Cardiac septum (tissue), 1 donor: ENCODE results near the gene PLAAT5. TPM values are rescaled to one million over a fixed set of nuclear protein-coding genes. Genes with fewer than 3 reads are reported as not detected.
"Not testable (repeated sequence)": the region's sequence is repeated elsewhere in the genome, so short reads cannot be mapped to it uniquely, and the experiment has no call there.

Experiments used
- DNase-seq: peaks from one replicate; pipeline ENCODE4 v3.0.0-alpha.2; 2020; ENCODE audit warnings: low spot score
- intact Hi-C: fragments of 100-400 bp; cut with DNase I; formaldehyde crosslinking; loops from one replicate; pipeline ENCODE4 v1.14.0; 2022
- long read RNA-seq: library from polyadenylated mRNA; unstranded; transcript quantifications from one replicate; pipeline ENCODE4 v2.0.0, GENCODE V29; 2021
- total RNA-seq: library from RNA; stranded (reverse); fragmentation: NEBNext Ultra II Directional; extraction: Animal tissue kit (Norgen Biotek cat#: 25700); gene quantifications from one replicate; pipeline ENCODE4 v1.2.1, GENCODE V29; 2021
- donor health status: DM: no; HTN: no; CAD: no.

The PLAAT5 gene
- 0.32 TPM for total RNA-seq
- long read RNA-seq, partial matches to known transcripts, result 0 of 1 reads
- long read RNA-seq, other reads (novel, unspliced or antisense), result 1 of 1 reads

- intact Hi-C loops, result loop anchor here (5.0 kb wide), 1 partner anchor 122 kb away; the partner anchor contains the start of gene PLAAT3
- peak; percentile 75 for DNase-seq
Observed at GRCh38 chr11:63490551-63491239, at the start of gene PLAAT5. Gene PLAAT5 (minus strand): TSS chr11:63491167. CDS start chr11:63491034, 133 bp downstream.

- intact Hi-C loops, result loop anchor here (2.0 kb wide), 1 partner anchor 77 kb away; the partner anchor contains the start of gene PLAAT3
- DNase-seq, result peak; percentile 81
Observed at GRCh38 chr11:63537293-63538101, 46.5 kb upstream of the PLAAT5 start.

GRCh38 chr11:63536669-63537292 is 45.8 kb upstream of the PLAAT5 start, which contains the start of gene PLAAT4:
Gene PLAAT4 (plus strand): TSS chr11:63536808. CDS start chr11:63536869, 61 bp downstream.
- DNase-seq, result no peak
- intact Hi-C loops, result loop anchor here (2.0 kb wide), 1 partner anchor 78 kb away; the partner anchor contains the start of gene PLAAT3

- intact Hi-C loops, result loop anchor here (2.0 kb wide), 1 partner anchor 79 kb away; the partner anchor contains the start of gene PLAAT3
Observed at GRCh38 chr11:63535734-63536133, 44.8 kb upstream of the PLAAT5 start.

GRCh38 chr11:63534895-63535461 is 44.0 kb upstream of the PLAAT5 start:
- intact Hi-C loops, result no loop called here
- no peak for DNase-seq

More at GRCh38 chr11:63535734-63536133, 44.8 kb upstream of the PLAAT5 start:
- DNase-seq, result no peak

GRCh38 chr11:63534076-63534475 is 43.1 kb upstream of the PLAAT5 start:
- no peak for DNase-seq
- intact Hi-C loops, result no loop called here

GRCh38 chr11:63532799-63533475 is 42.0 kb upstream of the PLAAT5 start:
- intact Hi-C loops, result no loop called here

GRCh38 chr11:63532117-63532516 is 41.1 kb upstream of the PLAAT5 start:
- DNase-seq, result no peak
- intact Hi-C loops, result no loop called here

More at GRCh38 chr11:63532799-63533475, 42.0 kb upstream of the PLAAT5 start:
- DNase-seq, result no peak

GRCh38 chr11:63531074-63531792 is 40.3 kb upstream of the PLAAT5 start:
- DNase-seq, intact Hi-C loops: not testable (repeated sequence)

- no peak for DNase-seq
- intact Hi-C loops, result no loop called here
Observed at GRCh38 chr11:63530021-63530420, 39.1 kb upstream of the PLAAT5 start.

GRCh38 chr11:63529373-63529772 is 38.4 kb upstream of the PLAAT5 start:
- DNase-seq, intact Hi-C loops: not testable (repeated sequence)

- intact Hi-C loops, DNase-seq: not testable (repeated sequence)
Observed at GRCh38 chr11:63528729-63529278, 37.8 kb upstream of the PLAAT5 start.

- DNase-seq, intact Hi-C loops: not testable (repeated sequence)
Observed at GRCh38 chr11:63528156-63528555, 37.2 kb upstream of the PLAAT5 start.

- intact Hi-C loops, result no loop called here
- no peak for DNase-seq
Observed at GRCh38 chr11:63527667-63528066, 36.7 kb upstream of the PLAAT5 start.

- intact Hi-C loops, result no loop called here
- DNase-seq, result no peak
Observed at GRCh38 chr11:63523151-63523550, 32.2 kb upstream of the PLAAT5 start.

- intact Hi-C loops, result no loop called here
- no peak for DNase-seq
Observed at GRCh38 chr11:63521896-63522295, 30.9 kb upstream of the PLAAT5 start.

GRCh38 chr11:63520606-63521170 is 29.7 kb upstream of the PLAAT5 start:
- no peak for DNase-seq
- intact Hi-C loops, result no loop called here

- intact Hi-C loops, result no loop called here
- DNase-seq, result no peak
Observed at GRCh38 chr11:63518548-63518947, 27.6 kb upstream of the PLAAT5 start.
